ENCODE measurements around the gene NTMT2. TPM values are rescaled to one million over a fixed set of nuclear protein-coding genes. Genes with fewer than 3 reads are reported as not detected.

NTMT2 gene
- total RNA-seq, 1 donor from 2014 or later = not detected

DNA sequence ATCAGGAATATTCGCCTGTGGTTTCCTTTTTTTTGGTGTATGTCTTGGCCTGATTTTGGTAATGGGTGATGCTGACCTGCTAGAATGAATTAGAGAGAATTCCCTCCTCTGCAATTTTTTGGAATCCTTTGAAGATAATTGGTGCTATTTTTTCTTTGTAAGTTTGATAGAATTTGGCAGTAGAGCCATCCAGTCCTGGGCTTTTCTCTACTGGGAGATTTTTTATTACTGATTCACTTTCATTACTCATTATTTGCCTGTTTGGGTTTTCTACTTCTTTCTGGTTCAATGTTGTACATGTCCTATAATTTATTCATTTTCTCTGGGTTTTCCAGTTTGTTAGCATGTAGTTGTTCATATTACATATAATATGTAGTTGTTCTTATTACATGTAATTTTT lies 48.7 kb downstream of the NTMT2 start:
- H3K79me2 ChIP-seq (ENCODE audit: insufficient read depth, low read length) = no peaks in the 10 kb centered on the region
- H3K4me3 Mint-ChIP-seq (ENCODE audit: unreplicated experiment) = no peak overlapping the region
- H3K27me3 ChIP-seq (ENCODE audit: insufficient read depth, low read length) = no peaks in the 10 kb centered on the region
- H3K4me1 ChIP-seq (ENCODE audit: insufficient read depth, low read length) = no peaks in the 10 kb centered on the region
- H3K27ac Mint-ChIP-seq (ENCODE audit: unreplicated experiment) = no peak overlapping the region
- no peak overlapping the region for H3K4me2 ChIP-seq (ENCODE audit: low read length)
- no peaks in the 10 kb centered on the region for H3K9me3 ChIP-seq (ENCODE audit: insufficient read depth, low read depth, low read length)
- H3K27me3 Mint-ChIP-seq (ENCODE audit: low read depth, unreplicated experiment) = no peaks in the 10 kb centered on the region
- FAIRE-seq (no peak), DNase-seq (ENCODE audit: low read depth) (peak; percentile 37)
- no peaks in the 10 kb centered on the region for H3K36me3 ChIP-seq (ENCODE audit: insufficient read depth, low read length)
- H2AFZ ChIP-seq (ENCODE audit: low read depth, low read length) = no peak overlapping the region
- no peaks in the 10 kb centered on the region for H3K36me3 Mint-ChIP-seq (ENCODE audit: low read depth, unreplicated experiment)
- H3K4me1 Mint-ChIP-seq (ENCODE audit: low read depth, unreplicated experiment) = no peaks in the 10 kb centered on the region
- H3K9ac ChIP-seq (ENCODE audit: low read length) = no peak overlapping the region
- no peak overlapping the region for H3K4me3 ChIP-seq (ENCODE audit: insufficient read depth, low read depth, low read length)
- no peaks in the 10 kb centered on the region for H4K20me1 ChIP-seq (ENCODE audit: insufficient read depth, low read length)
- H3K9me3 Mint-ChIP-seq (ENCODE audit: unreplicated experiment) = peaks cover 10% of the 10 kb centered on the region
- TF ChIP-seq EZH2 (IDR thresholded peaks at IDR 0.05; ENCODE audit: insufficient read depth, low read length) = no peak
- TF ChIP-seq, protein P1, sequence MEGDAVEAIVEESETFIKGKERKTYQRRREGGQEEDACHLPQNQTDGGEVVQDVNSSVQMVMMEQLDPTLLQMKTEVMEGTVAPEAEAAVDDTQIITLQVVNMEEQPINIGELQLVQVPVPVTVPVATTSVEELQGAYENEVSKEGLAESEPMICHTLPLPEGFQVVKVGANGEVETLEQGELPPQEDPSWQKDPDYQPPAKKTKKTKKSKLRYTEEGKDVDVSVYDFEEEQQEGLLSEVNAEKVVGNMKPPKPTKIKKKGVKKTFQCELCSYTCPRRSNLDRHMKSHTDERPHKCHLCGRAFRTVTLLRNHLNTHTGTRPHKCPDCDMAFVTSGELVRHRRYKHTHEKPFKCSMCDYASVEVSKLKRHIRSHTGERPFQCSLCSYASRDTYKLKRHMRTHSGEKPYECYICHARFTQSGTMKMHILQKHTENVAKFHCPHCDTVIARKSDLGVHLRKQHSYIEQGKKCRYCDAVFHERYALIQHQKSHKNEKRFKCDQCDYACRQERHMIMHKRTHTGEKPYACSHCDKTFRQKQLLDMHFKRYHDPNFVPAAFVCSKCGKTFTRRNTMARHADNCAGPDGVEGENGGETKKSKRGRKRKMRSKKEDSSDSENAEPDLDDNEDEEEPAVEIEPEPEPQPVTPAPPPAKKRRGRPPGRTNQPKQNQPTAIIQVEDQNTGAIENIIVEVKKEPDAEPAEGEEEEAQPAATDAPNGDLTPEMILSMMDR (IDR thresholded peaks at IDR 0.05; ENCODE audit: insufficient read depth, low read depth, low read length) = no peak
- no peak overlapping the region for H3K27ac ChIP-seq (ENCODE audit: low read depth, low read length)

DNA sequence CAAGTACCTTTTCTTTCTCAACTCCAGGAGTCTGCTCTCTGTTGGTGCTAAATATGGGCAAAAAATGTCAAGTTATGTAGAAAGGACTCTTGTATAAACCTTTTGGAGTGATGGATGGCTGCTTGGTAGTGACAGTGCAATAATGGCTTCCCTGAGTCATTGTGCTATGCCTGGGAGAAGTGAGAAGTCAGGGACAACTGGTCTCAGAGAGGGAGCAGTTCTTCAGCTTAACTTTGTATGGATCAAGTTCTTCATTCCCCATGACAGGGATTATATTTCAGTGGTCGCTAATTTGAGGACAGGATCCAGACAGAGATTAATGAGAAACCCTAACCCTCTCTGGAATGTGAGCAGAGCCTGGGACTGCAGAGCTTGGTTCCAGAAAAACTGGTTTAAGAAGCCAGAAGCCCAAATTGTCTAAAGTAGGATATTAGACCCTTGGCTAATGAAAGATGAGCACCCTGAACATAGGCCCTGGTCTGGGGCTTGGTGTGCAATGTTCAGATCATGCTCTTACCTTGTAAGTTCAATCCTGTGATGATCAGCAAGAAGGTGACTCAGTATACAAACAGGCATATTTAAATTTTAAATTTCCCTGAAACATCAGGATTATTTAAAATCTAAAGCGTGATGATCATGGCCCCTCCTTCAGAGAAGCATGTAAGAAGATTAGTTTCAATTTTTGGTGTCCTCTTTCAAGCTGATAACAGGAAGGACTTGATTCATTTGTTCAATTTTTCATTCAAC lies 50.9 kb downstream of the NTMT2 start:
- no peaks in the 10 kb centered on the region for H3K79me2 ChIP-seq (ENCODE audit: insufficient read depth, low read length)
- Mint-ChIP-seq H3K9me3 (ENCODE audit: unreplicated experiment) (peaks cover 5% of the 10 kb centered on the region), H3K27me3 (ENCODE audit: low read depth, unreplicated experiment) (no peaks in the 10 kb centered on the region), H3K4me1 (ENCODE audit: low read depth, unreplicated experiment) (peaks cover 6% of the 10 kb centered on the region), H3K27ac (ENCODE audit: unreplicated experiment) (no peak overlapping the region), H3K36me3 (ENCODE audit: low read depth, unreplicated experiment) (no peaks in the 10 kb centered on the region), H3K4me3 (ENCODE audit: unreplicated experiment) (no peak overlapping the region)
- no peaks in the 10 kb centered on the region for H3K36me3 ChIP-seq (ENCODE audit: insufficient read depth, low read length)
- no peak overlapping the region for H2AFZ ChIP-seq (ENCODE audit: low read depth, low read length)
- H3K27me3 ChIP-seq (ENCODE audit: insufficient read depth, low read length) = no peaks in the 10 kb centered on the region
- DNase-seq (ENCODE audit: low read depth) (no peak), FAIRE-seq (no peak)
- H4K20me1 ChIP-seq (ENCODE audit: insufficient read depth, low read length) = no peaks in the 10 kb centered on the region
- no peaks in the 10 kb centered on the region for H3K9me3 ChIP-seq (ENCODE audit: insufficient read depth, low read depth, low read length)
- H3K27ac ChIP-seq (ENCODE audit: low read depth, low read length) = no peak overlapping the region
- H3K4me2 ChIP-seq (ENCODE audit: low read length) = no peak overlapping the region
- TF ChIP-seq EZH2 (IDR thresholded peaks at IDR 0.05; ENCODE audit: insufficient read depth, low read length) = no peak
- TF ChIP-seq, protein P1 (IDR thresholded peaks at IDR 0.05; ENCODE audit: insufficient read depth, low read depth, low read length) = no peak
- H3K4me3 ChIP-seq (ENCODE audit: insufficient read depth, low read depth, low read length) = no peak overlapping the region
- H3K9ac ChIP-seq (ENCODE audit: low read length) = no peak overlapping the region
- H3K4me1 ChIP-seq (ENCODE audit: insufficient read depth, low read length) = no peaks in the 10 kb centered on the region

DNA sequence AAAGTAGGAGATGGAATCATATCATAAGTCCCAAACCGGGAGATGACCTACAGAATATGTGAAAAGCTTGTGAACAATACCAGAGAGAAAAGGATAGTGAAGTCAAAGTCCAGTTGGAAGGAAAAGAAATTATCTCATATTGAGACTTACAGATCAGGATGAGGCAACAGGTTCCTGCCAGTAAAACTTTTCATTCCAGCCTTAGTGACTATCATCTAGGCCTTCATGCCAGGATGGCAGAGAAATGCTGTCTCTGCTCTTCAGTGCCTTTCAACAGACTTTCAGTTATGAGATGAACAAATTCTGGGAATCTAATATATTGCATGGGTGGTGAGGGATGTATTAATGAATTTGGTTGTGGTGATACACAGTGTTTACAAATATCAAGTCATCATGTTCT lies 52.3 kb downstream of the NTMT2 start:
- no peak overlapping the region for H3K27ac Mint-ChIP-seq (ENCODE audit: unreplicated experiment)
- no peaks in the 10 kb centered on the region for H3K9me3 Mint-ChIP-seq (ENCODE audit: unreplicated experiment)
- Histone ChIP-seq H3K9me3 (ENCODE audit: insufficient read depth, low read depth, low read length) (no peaks in the 10 kb centered on the region), H3K79me2 (ENCODE audit: insufficient read depth, low read length) (no peaks in the 10 kb centered on the region), H4K20me1 (ENCODE audit: insufficient read depth, low read length) (no peaks in the 10 kb centered on the region), H3K36me3 (ENCODE audit: insufficient read depth, low read length) (no peaks in the 10 kb centered on the region), H3K27me3 (ENCODE audit: insufficient read depth, low read length) (no peaks in the 10 kb centered on the region), H2AFZ (ENCODE audit: low read depth, low read length) (no peak overlapping the region), H3K4me1 (ENCODE audit: insufficient read depth, low read length) (no peaks in the 10 kb centered on the region), H3K4me2 (ENCODE audit: low read length) (no peak overlapping the region), H3K4me3 (ENCODE audit: insufficient read depth, low read depth, low read length) (no peak overlapping the region), H3K27ac (ENCODE audit: low read depth, low read length) (no peak overlapping the region), H3K9ac (ENCODE audit: low read length) (no peak overlapping the region)
- no peak overlapping the region for H3K4me3 Mint-ChIP-seq (ENCODE audit: unreplicated experiment)
- DNase-seq (ENCODE audit: low read depth) (no peak), FAIRE-seq (no peak)
- TF ChIP-seq, protein P1 (IDR thresholded peaks at IDR 0.05; ENCODE audit: insufficient read depth, low read depth, low read length) = no peak
- no peak for TF ChIP-seq EZH2 (IDR thresholded peaks at IDR 0.05; ENCODE audit: insufficient read depth, low read length)
- H3K27me3 Mint-ChIP-seq (ENCODE audit: low read depth, unreplicated experiment) = no peaks in the 10 kb centered on the region
- H3K36me3 Mint-ChIP-seq (ENCODE audit: low read depth, unreplicated experiment) = no peaks in the 10 kb centered on the region
- H3K4me1 Mint-ChIP-seq (ENCODE audit: low read depth, unreplicated experiment) = peaks cover 6% of the 10 kb centered on the region
